K562 (cell line): ENCODE results near the gene RPLP2. TPM values are rescaled to one million over a fixed set of nuclear protein-coding genes. Genes with fewer than 3 reads are reported as not detected.

Experiments used
- BCOR ChIP-seq: fragments of 450-650 bp; IDR thresholded peaks from 2 replicates; pipeline ENCODE4 v1.6.1; 2016
- BRCA1 ChIP-seq, 2 experiments: fragments of 450-650 bp in 1 of 2; sonication (generic) in 1 of 2; formaldehyde crosslinking in 1 of 2; IDR thresholded peaks; 2 replicates each; pipeline versions ENCODE4 v1.5.0 to v1.6.1; 2017 to 2020; ENCODE audit warnings: mild to moderate bottlenecking in 1 of 2, missing genetic modification reagents in 1 of 2
- CCNT2 ChIP-seq: IDR thresholded peaks from 2 replicates; pipeline ENCODE4 v1.6.1; 2011; ENCODE audit warnings: borderline replicate concordance, low read depth, mild to moderate bottlenecking, moderate library complexity, mixed read lengths, low read length; ENCODE audit not compliant: insufficient read length; ENCODE audit errors: extremely low read depth
- CREM ChIP-seq: IDR thresholded peaks from 2 replicates; pipeline ENCODE4 v1.6.1; 2014; ENCODE audit warnings: antibody characterized with exemption, low read depth
- HDAC1 ChIP-seq, 2 experiments: fragments of 450-650 bp; IDR thresholded peaks; 2 replicates each; pipeline ENCODE4 v1.6.1; 2016 to 2017; ENCODE audit warnings: inconsistent platforms in 1 of 2, mild to moderate bottlenecking in 1 of 2, moderate library complexity in 1 of 2
- HMG20A ChIP-seq: fragments of 450-650 bp; formaldehyde crosslinking; conservative IDR thresholded peaks from 2 replicates; pipeline ENCODE4 v1.4.0; 2020; ENCODE audit warnings: mild to moderate bottlenecking, mixed read lengths
- HMG20B ChIP-seq: fragments of 250-450 bp; sonication (Bioruptor Pico); IDR thresholded peaks from 2 replicates; pipeline ENCODE4 v1.5.0; 2021; ENCODE audit warnings: mild to moderate bottlenecking
- NEUROD1 ChIP-seq: fragments of 150-350 bp; IDR thresholded peaks from 2 replicates; pipeline ENCODE4 v1.6.1; 2014; ENCODE audit warnings: borderline replicate concordance, low read length, low read depth; ENCODE audit not compliant: partially characterized antibody
- NR2C2 ChIP-seq, 2 experiments: fragments of 200-800 bp in 1 of 2; sonication (Bioruptor generic) in 1 of 2; sonication (generic) in 1 of 2; formaldehyde crosslinking in 1 of 2; IDR thresholded peaks; 2 replicates each; pipeline versions ENCODE4 v1.6.1 to v1.8.0; 2016 to 2022; ENCODE audit warnings: mild to moderate bottlenecking in 1 of 2, missing compliant biosample characterization in 1 of 2, missing genetic modification characterization in 1 of 2, missing genetic modification reagents in 1 of 2
- NUFIP1 ChIP-seq: fragments of 450-650 bp; IDR thresholded peaks from 2 replicates; pipeline ENCODE4 v1.6.1; 2018; ENCODE audit not compliant: partially characterized antibody
- PML ChIP-seq: IDR thresholded peaks from 2 replicates; pipeline ENCODE4 v1.6.1; 2012; ENCODE audit warnings: low read length, inconsistent platforms
- POLR2G ChIP-seq: fragments of 200-400 bp; formaldehyde crosslinking; IDR thresholded peaks from 2 replicates; pipeline ENCODE4 v1.6.1; 2017; ENCODE audit warnings: low read depth, mild to moderate bottlenecking, antibody characterized with exemption, low read length, moderate library complexity
- RAD51 ChIP-seq: fragments of 450-650 bp; IDR thresholded peaks from 2 replicates; pipeline ENCODE4 v1.7.1; 2016; ENCODE audit warnings: low read depth, mild to moderate bottlenecking, borderline replicate concordance
- SIN3A ChIP-seq, 2 experiments: fragments of 150-350 bp in 1 of 2; IDR thresholded peaks; 2 replicates each; pipeline ENCODE4 v1.6.1; 2011 to 2016; ENCODE audit warnings: borderline replicate concordance in 2 of 2, low read depth in 2 of 2, low read length in 2 of 2, mild to moderate bottlenecking in 2 of 2, moderate library complexity in 2 of 2; ENCODE audit not compliant: control insufficient read depth in 1 of 2
- TRIM28 ChIP-seq: fragments of 450-650 bp; IDR thresholded peaks from 2 replicates; pipeline ENCODE4 v1.6.1; 2017
- ZEB2 ChIP-seq: fragments of 450-650 bp; IDR thresholded peaks from 2 replicates; pipeline ENCODE4 v1.6.1; 2016
- ZKSCAN1 ChIP-seq: fragments of 150-350 bp; IDR thresholded peaks from 2 replicates; pipeline ENCODE4 v1.6.1; 2016; ENCODE audit warnings: low read depth, low read length
- ZNF217 ChIP-seq: sonication (generic); formaldehyde crosslinking; IDR thresholded peaks from 2 replicates; pipeline ENCODE4 v1.8.0; 2022; ENCODE audit warnings: mild to moderate bottlenecking, missing genetic modification reagents
- ZNF79 ChIP-seq: fragments of 250-450 bp; sonication (Bioruptor Pico); IDR thresholded peaks from 2 replicates; pipeline ENCODE4 v1.4.0; 2020; ENCODE audit warnings: low read depth, mild to moderate bottlenecking, moderate library complexity
- ZSCAN29 ChIP-seq: fragments of 450-650 bp; IDR thresholded peaks from 2 replicates; pipeline ENCODE4 v1.6.1; 2017
- polyA plus RNA-seq, 8 experiments: library from polyadenylated mRNA; depleted of rRNA in 4 of 8; stranded (reverse) in 5 of 8; unstranded in 3 of 8; fragments of >200 nt; fragmentation: Nextera tagmentation in 2 of 8; fragmentation: Illumina TruSeq in 1 of 8; extraction: Ambion mirVana in 2 of 8; extraction: Trizol in 1 of 8; gene quantifications; 2 replicates each; pipeline versions ENCODE4 v1.2.1 to v1.2.3, GENCODE V29; 2011 to 2014; ENCODE audit warnings: inconsistent platforms in 1 of 8, missing spikeins in 1 of 8
- total RNA-seq, 7 experiments: library from RNA; depleted of rRNA in 6 of 7; stranded (reverse); fragments of >200 nt in 6 of 7; fragmentation: Illumina TruSeq in 2 of 7; extraction: Trizol in 2 of 7; gene quantifications; 2 replicates each; pipeline versions ENCODE4 v1.2.1 to v1.2.3, GENCODE V29; 2011 to 2021; ENCODE audit warnings: low replicate concordance in 1 of 7
- TF ChIP-seq, protein P1 (sequence below): fragments of 250-450 bp; sonication (Bioruptor Pico); IDR thresholded peaks from 2 replicates; pipeline ENCODE4 v1.4.0; 2020; ENCODE audit warnings: mild to moderate bottlenecking, moderate library complexity
- TF ChIP-seq, protein P2 (sequence below), 2 experiments: fragments of 450-650 bp in 1 of 2; sonication (generic) in 1 of 2; formaldehyde crosslinking; conservative IDR thresholded peaks; 2 replicates each; pipeline versions ENCODE4 v1.4.0 to v1.8.1; 2020 to 2022; ENCODE audit warnings: mild to moderate bottlenecking in 1 of 2, missing genetic modification reagents in 1 of 2
- TF ChIP-seq, protein P3 (sequence below): fragments of 200-800 bp; sonication (Bioruptor generic); IDR thresholded peaks from 2 replicates; pipeline ENCODE4 v1.6.1; 2017; ENCODE audit warnings: missing genetic modification characterization, missing compliant biosample characterization

The RPLP2 gene
- total and polyA plus RNA-seq, 9 of the 15 experiments (the other 6 are each of a cell fraction or from before 2014, with no cell fraction given): 528 to 3,807 (median 1,633) TPM

DNA sequence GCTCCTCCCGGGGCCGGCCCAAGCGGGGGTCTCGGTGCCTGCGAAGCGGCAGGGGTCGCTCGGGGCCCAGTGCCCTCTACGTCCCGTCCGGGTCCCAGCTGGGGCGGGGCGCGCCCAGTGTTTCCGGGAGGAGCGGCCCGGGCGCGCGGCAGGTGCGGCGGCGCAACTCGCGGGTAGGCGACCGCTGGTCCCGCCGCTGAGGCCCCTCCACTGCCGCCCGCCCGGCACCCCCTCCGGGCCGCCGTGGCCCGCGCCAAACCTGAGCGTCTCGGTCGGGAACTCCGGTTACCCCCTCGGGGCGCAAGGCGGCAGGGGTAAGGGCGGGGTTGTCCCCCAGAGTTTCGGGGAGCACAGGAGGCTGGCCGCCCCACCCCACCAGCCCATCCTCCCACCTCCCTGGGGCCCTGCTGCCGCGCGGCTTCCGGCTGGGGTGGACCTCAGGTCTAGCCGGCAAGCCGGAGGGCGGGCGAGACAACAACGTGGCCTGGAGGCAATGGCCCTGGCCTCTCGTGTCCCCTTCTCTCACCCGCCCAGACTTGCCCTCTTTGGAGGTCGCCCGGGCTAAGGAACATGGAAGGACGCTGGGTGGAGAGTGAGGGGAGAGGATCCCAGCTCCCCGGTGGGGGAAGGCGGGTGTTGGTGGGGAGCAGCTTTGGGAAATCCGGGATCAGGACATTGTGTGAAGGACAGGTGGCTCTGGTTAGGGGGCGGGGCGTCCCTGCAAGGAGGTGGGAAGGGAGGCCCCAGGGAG, 17.6 kb downstream of the RPLP2 start (continued):
- TF ChIP-seq, protein P1, sequence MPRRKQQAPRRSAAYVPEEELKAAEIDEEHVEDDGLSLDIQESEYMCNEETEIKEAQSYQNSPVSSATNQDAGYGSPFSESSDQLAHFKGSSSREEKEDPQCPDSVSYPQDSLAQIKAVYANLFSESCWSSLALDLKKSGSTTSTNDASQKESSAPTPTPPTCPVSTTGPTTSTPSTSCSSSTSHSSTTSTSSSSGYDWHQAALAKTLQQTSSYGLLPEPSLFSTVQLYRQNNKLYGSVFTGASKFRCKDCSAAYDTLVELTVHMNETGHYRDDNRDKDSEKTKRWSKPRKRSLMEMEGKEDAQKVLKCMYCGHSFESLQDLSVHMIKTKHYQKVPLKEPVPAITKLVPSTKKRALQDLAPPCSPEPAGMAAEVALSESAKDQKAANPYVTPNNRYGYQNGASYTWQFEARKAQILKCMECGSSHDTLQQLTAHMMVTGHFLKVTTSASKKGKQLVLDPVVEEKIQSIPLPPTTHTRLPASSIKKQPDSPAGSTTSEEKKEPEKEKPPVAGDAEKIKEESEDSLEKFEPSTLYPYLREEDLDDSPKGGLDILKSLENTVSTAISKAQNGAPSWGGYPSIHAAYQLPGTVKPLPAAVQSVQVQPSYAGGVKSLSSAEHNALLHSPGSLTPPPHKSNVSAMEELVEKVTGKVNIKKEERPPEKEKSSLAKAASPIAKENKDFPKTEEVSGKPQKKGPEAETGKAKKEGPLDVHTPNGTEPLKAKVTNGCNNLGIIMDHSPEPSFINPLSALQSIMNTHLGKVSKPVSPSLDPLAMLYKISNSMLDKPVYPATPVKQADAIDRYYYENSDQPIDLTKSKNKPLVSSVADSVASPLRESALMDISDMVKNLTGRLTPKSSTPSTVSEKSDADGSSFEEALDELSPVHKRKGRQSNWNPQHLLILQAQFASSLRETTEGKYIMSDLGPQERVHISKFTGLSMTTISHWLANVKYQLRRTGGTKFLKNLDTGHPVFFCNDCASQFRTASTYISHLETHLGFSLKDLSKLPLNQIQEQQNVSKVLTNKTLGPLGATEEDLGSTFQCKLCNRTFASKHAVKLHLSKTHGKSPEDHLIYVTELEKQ (CRISPR knock-in tag): no peak
- TF ChIP-seq CCNT2 (peak; percentile 47), POLR2G (peak; percentile 89), ZKSCAN1 (no peak), ZEB2 (peak; percentile 54; the same call in 1 of the 2 replicates), NEUROD1 (peak; percentile 41), BRCA1 (IDR thresholded peaks at IDR 0.05) (no peak), BRCA1 (CRISPR knock-in tag; IDR thresholded peaks at IDR 0.05) (no peak), HMG20B (CRISPR knock-in tag) (no peak), PML (no peak), ZNF217 (CRISPR knock-in tag) (no peak), ZSCAN29 (no peak), SIN3A (IDR thresholded peaks at IDR 0.05; ENCODE audit: borderline replicate concordance in 2 of 2, control insufficient read depth in 1 of 2, low read depth in 2 of 2, low read length in 2 of 2) (no peak), ZNF79 (CRISPR knock-in tag) (no peak), CREM (peak; percentile 4; the same call in 1 of the 2 replicates), HMG20A (CRISPR knock-in tag) (no peak), BCOR (peak; percentile 39; the same call in 1 of the 2 replicates), RAD51 (no peak), HDAC1 (IDR thresholded peaks at IDR 0.05) (peak in 1 of 2 experiments; percentile 82; a peak in 1 of 4 replicates), NUFIP1 (no peak), TRIM28 (no peak), NR2C2 (CRISPR knock-in tag; IDR thresholded peaks at IDR 0.05) (no peak), NR2C2 (tag; IDR thresholded peaks at IDR 0.05) (peak; percentile 46)
- TF ChIP-seq, protein P2, sequence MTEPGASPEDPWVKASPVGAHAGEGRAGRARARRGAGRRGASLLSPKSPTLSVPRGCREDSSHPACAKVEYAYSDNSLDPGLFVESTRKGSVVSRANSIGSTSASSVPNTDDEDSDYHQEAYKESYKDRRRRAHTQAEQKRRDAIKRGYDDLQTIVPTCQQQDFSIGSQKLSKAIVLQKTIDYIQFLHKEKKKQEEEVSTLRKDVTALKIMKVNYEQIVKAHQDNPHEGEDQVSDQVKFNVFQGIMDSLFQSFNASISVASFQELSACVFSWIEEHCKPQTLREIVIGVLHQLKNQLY (CRISPR knock-in tag; conservative IDR thresholded peaks at IDR 0.05): no peak
- TF ChIP-seq, protein P3, sequence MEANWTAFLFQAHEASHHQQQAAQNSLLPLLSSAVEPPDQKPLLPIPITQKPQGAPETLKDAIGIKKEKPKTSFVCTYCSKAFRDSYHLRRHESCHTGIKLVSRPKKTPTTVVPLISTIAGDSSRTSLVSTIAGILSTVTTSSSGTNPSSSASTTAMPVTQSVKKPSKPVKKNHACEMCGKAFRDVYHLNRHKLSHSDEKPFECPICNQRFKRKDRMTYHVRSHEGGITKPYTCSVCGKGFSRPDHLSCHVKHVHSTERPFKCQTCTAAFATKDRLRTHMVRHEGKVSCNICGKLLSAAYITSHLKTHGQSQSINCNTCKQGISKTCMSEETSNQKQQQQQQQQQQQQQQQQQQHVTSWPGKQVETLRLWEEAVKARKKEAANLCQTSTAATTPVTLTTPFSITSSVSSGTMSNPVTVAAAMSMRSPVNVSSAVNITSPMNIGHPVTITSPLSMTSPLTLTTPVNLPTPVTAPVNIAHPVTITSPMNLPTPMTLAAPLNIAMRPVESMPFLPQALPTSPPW: peak; percentile 76
